ENCODE measurements around the gene RBM44. TPM values are rescaled to one million over a fixed set of nuclear protein-coding genes. Genes with fewer than 3 reads are reported as not detected.
"Not testable (repeated sequence)": the region's sequence is repeated elsewhere in the genome, so short reads cannot be mapped to it uniquely, and the experiment has no call there.

The RBM44 gene
- total RNA-seq, 2 donors from 2014 or later = 2.2 to 4.0 TPM

GRCh38 chr2:237763812-237764211 is 34.8 kb upstream of the RBM44 start:
- DNase-seq = no peak
- Mint-ChIP-seq H3K27ac (peak overlapping the region; percentile 82), H3K36me3 (ENCODE audit: low read depth) (peaks cover 16% of the 10 kb centered on the region), H3K4me3 (peak overlapping the region; percentile 21), H3K4me1 (peaks cover 16% of the 10 kb centered on the region), H3K27me3 (no peaks in the 10 kb centered on the region)
- no peaks in the 10 kb centered on the region for H3K9me3 ChIP-seq (ENCODE audit: control insufficient read depth, low read length, poor library complexity, severe bottlenecking)
- ATAC-seq = no peak

- H3K36me3 Mint-ChIP-seq (ENCODE audit: low read depth) = peaks cover 15% of the 10 kb centered on the region
- H3K4me3 Mint-ChIP-seq; H3K27ac Mint-ChIP-seq; H3K9me3 ChIP-seq (ENCODE audit: control insufficient read depth, low read length, poor library complexity, severe bottlenecking); H3K27me3 Mint-ChIP-seq; DNase-seq; ATAC-seq: not testable (repeated sequence)
- peaks cover 14% of the 10 kb centered on the region for H3K4me1 Mint-ChIP-seq
Observed at GRCh38 chr2:237765122-237765521, 33.5 kb upstream of the RBM44 start.

DNA sequence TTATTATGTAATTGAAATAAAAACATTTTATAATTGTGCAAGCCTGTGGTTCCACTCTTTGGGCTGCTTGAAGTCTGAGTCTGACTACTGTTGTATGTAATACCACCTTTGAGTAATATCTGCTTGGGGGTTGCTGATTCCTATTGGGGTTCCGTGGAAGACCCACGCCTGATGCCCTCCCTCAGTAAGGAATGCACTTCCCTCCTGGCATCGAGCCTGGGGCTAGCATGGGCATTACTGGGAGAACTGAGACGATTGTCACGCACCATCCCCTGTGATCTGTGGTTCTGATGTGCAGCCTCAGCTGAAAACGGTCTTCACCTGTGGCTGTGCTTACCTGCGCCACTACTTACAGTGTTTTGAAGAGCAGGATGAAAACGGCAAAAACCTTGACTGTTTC is 32.7 kb upstream of the RBM44 start:
- no peaks in the 10 kb centered on the region for H3K9me3 ChIP-seq (ENCODE audit: control insufficient read depth, low read length, poor library complexity, severe bottlenecking)
- Mint-ChIP-seq H3K36me3 (ENCODE audit: low read depth) (peaks cover 15% of the 10 kb centered on the region), H3K4me3 (peak overlapping the region; percentile 45), H3K27me3 (no peaks in the 10 kb centered on the region), H3K27ac (no peak overlapping the region), H3K4me1 (peaks cover 18% of the 10 kb centered on the region)
- no peak for ATAC-seq
- DNase-seq = no peak

- H3K27ac Mint-ChIP-seq = peak overlapping the region; percentile 53
- no peaks in the 10 kb centered on the region for H3K27me3 Mint-ChIP-seq
- no peak overlapping the region for H3K4me3 Mint-ChIP-seq
- no peaks in the 10 kb centered on the region for H3K9me3 ChIP-seq (ENCODE audit: control insufficient read depth, low read length, poor library complexity, severe bottlenecking)
- H3K4me1 Mint-ChIP-seq = peaks cover 18% of the 10 kb centered on the region
- ATAC-seq (no peak), DNase-seq (no peak)
- H3K36me3 Mint-ChIP-seq (ENCODE audit: low read depth) = peaks cover 15% of the 10 kb centered on the region
Observed at GRCh38 chr2:237766340-237766739, 32.2 kb upstream of the RBM44 start.

DNA sequence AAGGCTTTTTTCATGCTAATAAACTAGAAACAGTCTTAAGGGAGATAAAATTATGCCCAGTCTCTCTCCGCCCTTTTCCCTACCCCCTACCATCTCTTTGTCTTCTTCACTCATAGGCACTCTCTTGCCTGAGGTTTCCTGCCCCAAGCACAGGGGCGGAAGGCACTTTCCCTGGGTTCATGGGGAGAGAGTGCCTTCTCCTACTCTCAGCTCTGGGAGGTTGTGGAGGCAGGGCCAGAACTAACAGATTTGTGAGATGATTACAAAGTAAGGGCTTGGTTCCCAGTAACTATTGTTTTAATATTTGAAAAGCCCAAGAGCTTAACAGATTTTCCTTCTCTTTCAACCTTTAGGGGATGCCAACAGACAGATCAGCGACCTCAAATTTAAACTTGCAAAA is 26.1 kb upstream of the RBM44 start:
- peaks cover 8% of the 10 kb centered on the region for H3K4me1 Mint-ChIP-seq

GRCh38 chr2:237773826-237774225 is 24.8 kb upstream of the RBM44 start:
- H3K27ac Mint-ChIP-seq = peak overlapping the region; percentile 88
- ATAC-seq = no peak

More for the DNA sequence above, 26.1 kb upstream of the RBM44 start:
- H3K36me3 Mint-ChIP-seq (ENCODE audit: low read depth) = peaks cover 16% of the 10 kb centered on the region
- no peaks in the 10 kb centered on the region for H3K9me3 ChIP-seq (ENCODE audit: control insufficient read depth, low read length, poor library complexity, severe bottlenecking)
- no peaks in the 10 kb centered on the region for H3K27me3 Mint-ChIP-seq
- no peak for ATAC-seq
- H3K27ac Mint-ChIP-seq = peak overlapping the region; percentile 62
- DNase-seq = no peak
- peak overlapping the region; percentile 36 for H3K4me3 Mint-ChIP-seq

GRCh38 chr2:237774811-237775553 is 23.6 kb upstream of the RBM44 start:
- Mint-ChIP-seq H3K27ac (peak overlapping the region; percentile 88), H3K36me3 (ENCODE audit: low read depth) (peaks cover 20% of the 10 kb centered on the region)

More at GRCh38 chr2:237773826-237774225, 24.8 kb upstream of the RBM44 start:
- Mint-ChIP-seq H3K4me3 (no peak overlapping the region), H3K27me3 (no peaks in the 10 kb centered on the region), H3K36me3 (ENCODE audit: low read depth) (peaks cover 20% of the 10 kb centered on the region), H3K4me1 (peaks cover 10% of the 10 kb centered on the region)
- DNase-seq = no peak
- no peaks in the 10 kb centered on the region for H3K9me3 ChIP-seq (ENCODE audit: control insufficient read depth, low read length, poor library complexity, severe bottlenecking)

GRCh38 chr2:237779521-237779920 is 19.1 kb upstream of the RBM44 start:
- H3K27me3 Mint-ChIP-seq = no peaks in the 10 kb centered on the region
- H3K27ac Mint-ChIP-seq = no peak overlapping the region
- DNase-seq = no peak
- H3K9me3 ChIP-seq (ENCODE audit: control insufficient read depth, low read length, poor library complexity, severe bottlenecking) = no peaks in the 10 kb centered on the region
- H3K36me3 Mint-ChIP-seq (ENCODE audit: low read depth) = peaks cover 30% of the 10 kb centered on the region
- ATAC-seq = no peak
- peak overlapping the region; percentile 7 for H3K4me3 Mint-ChIP-seq
- peaks cover 7% of the 10 kb centered on the region for H3K4me1 Mint-ChIP-seq

More at GRCh38 chr2:237774811-237775553, 23.6 kb upstream of the RBM44 start:
- Mint-ChIP-seq H3K4me1 (peaks cover 10% of the 10 kb centered on the region), H3K4me3 (peak overlapping the region; percentile 60), H3K27me3 (no peaks in the 10 kb centered on the region)
- ATAC-seq (peak; percentile 60), DNase-seq (no peak)
- H3K9me3 ChIP-seq (ENCODE audit: control insufficient read depth, low read length, poor library complexity, severe bottlenecking) = no peaks in the 10 kb centered on the region

DNA sequence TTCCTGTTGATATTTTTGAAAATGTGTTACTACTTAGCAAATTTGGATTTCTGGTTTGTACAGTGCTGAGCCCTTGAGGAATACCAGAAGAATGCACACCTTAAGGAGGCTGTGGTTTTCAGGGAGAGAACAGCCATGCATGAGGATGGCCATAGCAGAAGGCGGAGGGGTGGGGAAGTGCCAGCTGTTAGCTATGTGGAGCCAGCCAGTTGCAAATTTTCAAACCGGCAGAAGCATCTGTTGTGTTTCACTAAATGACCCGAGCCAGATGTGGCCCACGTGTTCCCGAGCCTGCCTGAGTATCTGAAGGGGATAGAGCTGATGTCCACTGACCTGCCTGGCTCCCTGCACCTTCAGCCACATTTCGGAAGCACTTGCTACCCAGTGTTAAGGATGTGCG is 16.4 kb upstream of the RBM44 start:
- H3K27me3 Mint-ChIP-seq = no peaks in the 10 kb centered on the region
- no peaks in the 10 kb centered on the region for H3K9me3 ChIP-seq (ENCODE audit: control insufficient read depth, low read length, poor library complexity, severe bottlenecking)
- H3K4me1 Mint-ChIP-seq = peaks cover 3% of the 10 kb centered on the region
- peaks cover 21% of the 10 kb centered on the region for H3K36me3 Mint-ChIP-seq (ENCODE audit: low read depth)
- H3K4me3 Mint-ChIP-seq = no peak overlapping the region
- H3K27ac Mint-ChIP-seq = no peak overlapping the region
- DNase-seq (no peak), ATAC-seq (no peak)

DNA sequence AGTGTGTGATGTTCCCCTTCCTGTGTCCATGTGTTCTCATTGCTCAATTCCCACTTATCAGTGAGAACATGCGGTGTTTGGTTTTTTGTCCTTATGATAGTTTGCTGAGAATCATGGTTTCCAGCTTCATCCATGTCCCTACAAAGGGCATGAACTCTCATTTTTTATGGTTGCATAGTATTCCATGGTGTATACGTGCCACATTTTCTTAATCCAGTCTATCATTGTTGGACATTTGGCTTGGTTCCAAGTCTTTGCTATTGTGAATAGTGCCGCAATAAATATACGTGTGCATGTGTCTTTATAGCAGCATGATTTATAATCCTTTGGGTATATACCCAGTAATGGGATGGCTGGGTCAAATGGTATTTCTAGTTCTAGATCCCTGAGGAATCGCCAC is 14.9 kb upstream of the RBM44 start:
- H3K4me1 Mint-ChIP-seq = not testable (repeated sequence)
- H3K36me3 Mint-ChIP-seq (ENCODE audit: low read depth) = peaks cover 14% of the 10 kb centered on the region

DNA sequence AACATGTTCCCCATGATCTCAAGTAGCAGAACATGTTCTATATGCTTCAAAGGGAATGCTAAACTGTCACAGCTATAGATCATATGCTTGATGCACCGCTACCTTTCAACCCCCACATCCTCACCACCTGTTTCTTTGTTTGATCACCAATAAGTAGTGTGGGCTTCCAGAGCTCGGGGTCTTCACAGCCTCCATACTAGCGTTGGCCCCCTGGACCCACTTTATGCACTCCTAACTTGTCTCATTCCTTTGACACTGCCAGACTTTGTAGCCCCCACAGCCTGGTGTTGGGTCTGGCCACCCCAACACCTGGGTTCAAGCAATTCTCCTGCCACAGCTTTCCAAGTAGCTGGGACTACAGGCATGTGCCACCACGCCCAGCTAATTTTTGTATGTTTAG is 11.6 kb upstream of the RBM44 start:
- peaks cover 4% of the 10 kb centered on the region for H3K36me3 Mint-ChIP-seq (ENCODE audit: low read depth)
- no peak overlapping the region for H3K4me3 Mint-ChIP-seq
- DNase-seq = no peak
- H3K4me1 Mint-ChIP-seq = peaks cover 9% of the 10 kb centered on the region
- ATAC-seq = no peak
- no peaks in the 10 kb centered on the region for H3K27me3 Mint-ChIP-seq
- H3K9me3 ChIP-seq (ENCODE audit: control insufficient read depth, low read length, poor library complexity, severe bottlenecking) = no peaks in the 10 kb centered on the region
- no peak overlapping the region for H3K27ac Mint-ChIP-seq

More for the DNA sequence above, 14.9 kb upstream of the RBM44 start:
- not testable (repeated sequence) for ATAC-seq; H3K4me3 Mint-ChIP-seq; H3K27me3 Mint-ChIP-seq; DNase-seq; H3K27ac Mint-ChIP-seq; H3K9me3 ChIP-seq (ENCODE audit: control insufficient read depth, low read length, poor library complexity, severe bottlenecking)

GRCh38 chr2:237790353-237790752 is 8.2 kb upstream of the RBM44 start:
- Mint-ChIP-seq H3K27me3 (no peaks in the 10 kb centered on the region), H3K4me1 (peaks cover 9% of the 10 kb centered on the region), H3K27ac (no peak overlapping the region), H3K36me3 (ENCODE audit: low read depth) (no peaks in the 10 kb centered on the region), H3K4me3 (no peak overlapping the region)
- DNase-seq = no peak
- H3K9me3 ChIP-seq (ENCODE audit: control insufficient read depth, low read length, poor library complexity, severe bottlenecking) = no peaks in the 10 kb centered on the region
- no peak for ATAC-seq

GRCh38 chr2:237791977-237792727 is 6.4 kb upstream of the RBM44 start:
- Mint-ChIP-seq H3K4me3 (no peak overlapping the region), H3K27ac (no peak overlapping the region), H3K4me1 (peaks cover 9% of the 10 kb centered on the region), H3K27me3 (no peaks in the 10 kb centered on the region), H3K36me3 (ENCODE audit: low read depth) (no peaks in the 10 kb centered on the region)
- no peaks in the 10 kb centered on the region for H3K9me3 ChIP-seq (ENCODE audit: control insufficient read depth, low read length, poor library complexity, severe bottlenecking)
- DNase-seq (no peak), ATAC-seq (no peak)
